ENCODE results near the gene COPS8. TPM values are rescaled to one million over a fixed set of nuclear protein-coding genes. Genes with fewer than 3 reads are reported as not detected.

The COPS8 gene
- polyA plus RNA-seq, 1 donor: 50.4 TPM

- H3K9me3 ChIP-seq (ENCODE audit: control insufficient read depth, low read depth, low read length): peaks cover 6% of the 10 kb centered on the region
- no peak overlapping the region for H3K4me3 ChIP-seq (ENCODE audit: low read length)
- 82% methylated on average over 4 of the region's 5 CpGs for WGBS (ENCODE audit: insufficient coverage, low lambda C conversion rate)
- H3K27me3 ChIP-seq (ENCODE audit: control insufficient read depth, insufficient read depth, low read length): no peaks in the 10 kb centered on the region
- no peaks in the 10 kb centered on the region for H3K36me3 ChIP-seq (ENCODE audit: control insufficient read depth, insufficient read depth, low read length)
- no peak for DNase-seq
- H3K27ac ChIP-seq (ENCODE audit: low read length): no peak overlapping the region
- H3K4me1 ChIP-seq (ENCODE audit: control insufficient read depth, insufficient read depth, low read length): no peaks in the 10 kb centered on the region
These were observed 58.2 kb downstream of the COPS8 start for GRCh38 chr2:237143676-237144440.

GRCh38 chr2:237144516-237144915 lies 58.8 kb downstream of the COPS8 start:
- H3K27ac ChIP-seq (ENCODE audit: low read length): no peak overlapping the region
- H3K27me3 ChIP-seq (ENCODE audit: control insufficient read depth, insufficient read depth, low read length): no peaks in the 10 kb centered on the region
- peaks cover 6% of the 10 kb centered on the region for H3K9me3 ChIP-seq (ENCODE audit: control insufficient read depth, low read depth, low read length)
- no peak overlapping the region for H3K4me3 ChIP-seq (ENCODE audit: low read length)
- no peak for DNase-seq
- WGBS (ENCODE audit: insufficient coverage, low lambda C conversion rate): 86% methylated on average over 1 of the region's 3 CpGs
- H3K36me3 ChIP-seq (ENCODE audit: control insufficient read depth, insufficient read depth, low read length): no peaks in the 10 kb centered on the region
- H3K4me1 ChIP-seq (ENCODE audit: control insufficient read depth, insufficient read depth, low read length): no peaks in the 10 kb centered on the region

DNA sequence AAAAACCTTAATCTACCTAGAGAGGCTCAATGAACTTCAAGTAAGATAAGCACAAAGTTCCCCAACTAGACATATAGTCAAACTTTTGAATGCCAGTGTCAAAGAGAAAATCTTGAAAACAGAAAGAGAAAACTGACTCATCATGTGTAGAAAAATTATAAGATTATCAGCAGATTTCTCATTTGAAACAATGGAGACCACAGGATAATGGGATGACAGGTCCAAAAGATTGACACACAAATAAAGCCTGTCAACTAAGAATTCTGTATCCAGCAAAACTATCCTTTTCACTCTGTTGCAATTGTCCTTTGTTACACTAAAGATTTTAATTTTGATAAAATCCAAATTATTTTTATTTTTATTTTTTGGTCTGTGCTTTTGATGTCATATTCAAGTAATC lies 61.6 kb downstream of the COPS8 start:
- Histone ChIP-seq H3K27ac (ENCODE audit: low read length) (no peak overlapping the region), H3K4me1 (ENCODE audit: control insufficient read depth, insufficient read depth, low read length) (no peaks in the 10 kb centered on the region), H3K9me3 (ENCODE audit: control insufficient read depth, low read depth, low read length) (peaks cover 6% of the 10 kb centered on the region), H3K4me3 (ENCODE audit: low read length) (no peak overlapping the region), H3K36me3 (ENCODE audit: control insufficient read depth, insufficient read depth, low read length) (no peaks in the 10 kb centered on the region), H3K27me3 (ENCODE audit: control insufficient read depth, insufficient read depth, low read length) (peaks cover under 1% of the 10 kb centered on the region)
- DNase-seq: no peak

GRCh38 chr2:237148624-237149023 lies 62.9 kb downstream of the COPS8 start:
- WGBS (ENCODE audit: insufficient coverage, low lambda C conversion rate): no CpG with 5 or more reads among the region's 4 CpGs
- Histone ChIP-seq H3K36me3 (ENCODE audit: control insufficient read depth, insufficient read depth, low read length) (no peaks in the 10 kb centered on the region), H3K4me3 (ENCODE audit: low read length) (no peak overlapping the region), H3K27me3 (ENCODE audit: control insufficient read depth, insufficient read depth, low read length) (peaks cover 5% of the 10 kb centered on the region), H3K4me1 (ENCODE audit: control insufficient read depth, insufficient read depth, low read length) (no peaks in the 10 kb centered on the region), H3K9me3 (ENCODE audit: control insufficient read depth, low read depth, low read length) (peaks cover 6% of the 10 kb centered on the region), H3K27ac (ENCODE audit: low read length) (no peak overlapping the region)
- no peak for DNase-seq

DNA sequence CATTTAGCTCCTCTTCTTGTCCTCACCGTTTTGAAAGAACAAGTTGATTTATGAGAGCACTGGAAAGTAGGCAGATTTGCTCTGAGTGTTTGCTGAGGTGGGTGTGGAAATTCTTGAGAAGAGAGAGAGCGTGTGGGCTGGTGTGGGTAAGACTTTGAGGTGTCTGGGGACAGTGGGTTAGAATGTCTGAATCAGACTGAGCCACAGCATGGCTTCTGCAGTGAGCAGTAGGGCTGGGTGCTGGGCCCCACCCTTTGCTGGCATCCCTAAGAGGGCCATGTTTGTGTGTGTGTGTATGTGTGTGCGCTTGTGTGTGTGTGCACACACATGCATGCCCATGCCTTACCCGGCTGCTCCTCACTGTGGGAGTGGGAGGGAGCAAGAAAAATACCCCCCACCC lies 63.7 kb downstream of the COPS8 start:
- H3K27ac ChIP-seq (ENCODE audit: low read length): no peak overlapping the region

More for the DNA sequence above, 63.7 kb downstream of the COPS8 start:
- H3K4me3 ChIP-seq (ENCODE audit: low read length): no peak overlapping the region
- peaks cover 5% of the 10 kb centered on the region for H3K27me3 ChIP-seq (ENCODE audit: control insufficient read depth, insufficient read depth, low read length)
- H3K9me3 ChIP-seq (ENCODE audit: control insufficient read depth, low read depth, low read length): peaks cover 6% of the 10 kb centered on the region
- WGBS (ENCODE audit: insufficient coverage, low lambda C conversion rate): no CpG with 5 or more reads among the region's 4 CpGs
- no peak for DNase-seq
- H3K36me3 ChIP-seq (ENCODE audit: control insufficient read depth, insufficient read depth, low read length): no peaks in the 10 kb centered on the region
- H3K4me1 ChIP-seq (ENCODE audit: control insufficient read depth, insufficient read depth, low read length): no peaks in the 10 kb centered on the region
